ENCODE measurements around the gene HDAC1.

DNA sequence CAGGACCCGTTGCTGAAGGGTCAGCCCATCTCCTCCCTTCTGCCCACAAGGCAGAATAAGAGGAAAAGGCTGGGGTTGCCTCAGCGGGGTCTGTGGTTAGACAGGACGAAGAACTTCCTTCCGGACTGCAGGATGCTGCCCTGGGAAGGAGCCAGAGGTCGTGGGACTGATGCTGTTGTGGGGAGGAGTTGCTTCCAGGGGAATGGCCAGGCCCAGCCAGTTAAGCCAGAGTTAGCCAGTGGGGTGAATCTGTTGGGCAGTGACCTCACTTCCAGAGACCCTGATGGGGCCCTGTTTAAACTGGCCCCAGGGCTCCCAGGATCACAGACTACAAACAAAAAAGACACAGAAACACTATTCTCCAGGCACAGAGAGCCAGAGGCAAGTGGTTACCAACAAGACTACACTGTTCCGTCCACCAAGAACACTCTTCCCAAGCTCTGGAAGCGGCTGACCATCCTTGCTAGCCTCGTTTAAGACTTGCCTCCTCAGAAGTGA lies 57.4 kb downstream of the HDAC1 start:
- TF ChIP-seq, protein P1, sequence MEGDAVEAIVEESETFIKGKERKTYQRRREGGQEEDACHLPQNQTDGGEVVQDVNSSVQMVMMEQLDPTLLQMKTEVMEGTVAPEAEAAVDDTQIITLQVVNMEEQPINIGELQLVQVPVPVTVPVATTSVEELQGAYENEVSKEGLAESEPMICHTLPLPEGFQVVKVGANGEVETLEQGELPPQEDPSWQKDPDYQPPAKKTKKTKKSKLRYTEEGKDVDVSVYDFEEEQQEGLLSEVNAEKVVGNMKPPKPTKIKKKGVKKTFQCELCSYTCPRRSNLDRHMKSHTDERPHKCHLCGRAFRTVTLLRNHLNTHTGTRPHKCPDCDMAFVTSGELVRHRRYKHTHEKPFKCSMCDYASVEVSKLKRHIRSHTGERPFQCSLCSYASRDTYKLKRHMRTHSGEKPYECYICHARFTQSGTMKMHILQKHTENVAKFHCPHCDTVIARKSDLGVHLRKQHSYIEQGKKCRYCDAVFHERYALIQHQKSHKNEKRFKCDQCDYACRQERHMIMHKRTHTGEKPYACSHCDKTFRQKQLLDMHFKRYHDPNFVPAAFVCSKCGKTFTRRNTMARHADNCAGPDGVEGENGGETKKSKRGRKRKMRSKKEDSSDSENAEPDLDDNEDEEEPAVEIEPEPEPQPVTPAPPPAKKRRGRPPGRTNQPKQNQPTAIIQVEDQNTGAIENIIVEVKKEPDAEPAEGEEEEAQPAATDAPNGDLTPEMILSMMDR (conservative IDR thresholded peaks at IDR 0.05; ENCODE audit: low read length): no peak
- no peak for TF ChIP-seq EZH2phosphoT487 (IDR thresholded peaks at IDR 0.05; ENCODE audit: borderline replicate concordance, low read depth, low read length)
